Measurements from ENCODE around the gene ACOXL. TPM values are rescaled to one million over a fixed set of nuclear protein-coding genes. Genes with fewer than 3 reads are reported as not detected.

Gene ACOXL
- polyA plus RNA-seq, 3 donors from 2014 or later: not detected

- DNase-seq: no peak
- Mint-ChIP-seq H3K9me3 (peaks cover 0 to 6% (median 0%) of the 10 kb centered on the region in 6 donors), H3K27me3 (ENCODE audit: low read depth in 3 of 3) (peaks cover 0 to 4% (median 3%) of the 10 kb centered on the region in 3 donors), H3K4me1 (peaks cover 6 to 7% of the 10 kb centered on the region in 2 donors), H3K36me3 (peaks cover 5 to 7% (median 7%) of the 10 kb centered on the region in 3 donors), H3K27ac (no peak overlapping the region), H3K4me3 (no peak overlapping the region)
Measured at GRCh38 chr2:110881908-110882307, 149.5 kb downstream of the ACOXL start.

- DNase-seq: no peak
- peaks cover 0 to 3% (median 2%) of the 10 kb centered on the region in 3 donors for H3K36me3 Mint-ChIP-seq
- no peak overlapping the region for H3K27ac Mint-ChIP-seq
- H3K4me1 Mint-ChIP-seq: no peaks in the 10 kb centered on the region
- peaks cover 0 to 6% (median 0%) of the 10 kb centered on the region in 6 donors for H3K9me3 Mint-ChIP-seq
- no peak overlapping the region for H3K4me3 Mint-ChIP-seq
- peaks cover 0 to 4% (median 3%) of the 10 kb centered on the region in 3 donors for H3K27me3 Mint-ChIP-seq (ENCODE audit: low read depth in 3 of 3)
Measured at GRCh38 chr2:110883406-110883805, 151.0 kb downstream of the ACOXL start.

GRCh38 chr2:110885256-110885655, 152.9 kb downstream of the ACOXL start:
- peaks cover 0 to 3% (median 2%) of the 10 kb centered on the region in 3 donors for H3K36me3 Mint-ChIP-seq
- DNase-seq: no peak
- no peaks in the 10 kb centered on the region for H3K4me1 Mint-ChIP-seq
- no peak overlapping the region for H3K27ac Mint-ChIP-seq
- H3K27me3 Mint-ChIP-seq (ENCODE audit: low read depth in 3 of 3): peaks cover 0 to 6% (median 2%) of the 10 kb centered on the region in 3 donors
- H3K9me3 Mint-ChIP-seq: peaks cover 0 to 6% (median 0%) of the 10 kb centered on the region in 6 donors
- no peak overlapping the region for H3K4me3 Mint-ChIP-seq

- H3K4me1 Mint-ChIP-seq: no peaks in the 10 kb centered on the region
- no peak overlapping the region for H3K4me3 Mint-ChIP-seq
- H3K27me3 Mint-ChIP-seq (ENCODE audit: low read depth in 3 of 3): peaks cover 0 to 3% (median 0%) of the 10 kb centered on the region in 3 donors
- H3K36me3 Mint-ChIP-seq: peaks cover 0 to 2% (median 0%) of the 10 kb centered on the region in 3 donors
- H3K9me3 Mint-ChIP-seq: peaks cover 0 to 3% (median 0%) of the 10 kb centered on the region in 6 donors
- DNase-seq: no peak
- H3K27ac Mint-ChIP-seq: no peak overlapping the region
Measured at GRCh38 chr2:110886826-110887573, 154.6 kb downstream of the ACOXL start.

GRCh38 chr2:110888411-110888810, 156.0 kb downstream of the ACOXL start:
- Mint-ChIP-seq H3K4me3 (no peak overlapping the region), H3K27ac (no peak overlapping the region), H3K36me3 (no peaks in the 10 kb centered on the region), H3K9me3 (peaks cover 0 to 3% (median 0%) of the 10 kb centered on the region in 6 donors), H3K27me3 (ENCODE audit: low read depth in 3 of 3) (peaks cover 0 to 3% (median 3%) of the 10 kb centered on the region in 3 donors), H3K4me1 (no peaks in the 10 kb centered on the region)
- no peak for DNase-seq

- Mint-ChIP-seq H3K36me3 (peaks cover 3 to 16% (median 5%) of the 10 kb centered on the region in 3 donors), H3K27me3 (ENCODE audit: low read depth in 3 of 3) (peaks cover 0 to 5% (median 3%) of the 10 kb centered on the region in 3 donors), H3K9me3 (peaks cover 2 to 14% (median 6%) of the 10 kb centered on the region in 6 donors), H3K4me1 (no peaks in the 10 kb centered on the region), H3K4me3 (no peak overlapping the region), H3K27ac (no peak overlapping the region)
- DNase-seq: no peak
Measured at GRCh38 chr2:110891626-110892025, 159.3 kb downstream of the ACOXL start.

- H3K4me3 Mint-ChIP-seq: no peak overlapping the region
- peaks cover 3 to 16% (median 5%) of the 10 kb centered on the region in 3 donors for H3K36me3 Mint-ChIP-seq
- H3K9me3 Mint-ChIP-seq: peaks cover 2 to 14% (median 5%) of the 10 kb centered on the region in 6 donors
- H3K4me1 Mint-ChIP-seq: no peaks in the 10 kb centered on the region
- peaks cover 2 to 7% (median 5%) of the 10 kb centered on the region in 3 donors for H3K27me3 Mint-ChIP-seq (ENCODE audit: low read depth in 3 of 3)
- DNase-seq: no peak
- no peak overlapping the region for H3K27ac Mint-ChIP-seq
Measured at GRCh38 chr2:110896226-110896625, 163.9 kb downstream of the ACOXL start.

- Mint-ChIP-seq H3K36me3 (peaks cover 3 to 16% (median 5%) of the 10 kb centered on the region in 3 donors), H3K4me3 (no peak overlapping the region), H3K9me3 (peaks cover 2 to 14% (median 5%) of the 10 kb centered on the region in 6 donors), H3K4me1 (no peaks in the 10 kb centered on the region), H3K27me3 (ENCODE audit: low read depth in 3 of 3) (peaks cover 2 to 8% (median 5%) of the 10 kb centered on the region in 3 donors), H3K27ac (no peak overlapping the region)
- DNase-seq: no peak
Measured at GRCh38 chr2:110897966-110898365, 165.6 kb downstream of the ACOXL start.

- H3K4me1 Mint-ChIP-seq: peaks cover 5 to 12% of the 10 kb centered on the region in 2 donors
- no peak overlapping the region for H3K27ac Mint-ChIP-seq
- peaks cover 3 to 12% (median 5%) of the 10 kb centered on the region in 3 donors for H3K36me3 Mint-ChIP-seq
- H3K27me3 Mint-ChIP-seq (ENCODE audit: low read depth in 3 of 3): peaks cover 2 to 8% (median 4%) of the 10 kb centered on the region in 3 donors
- no peak for DNase-seq
- peaks cover 2 to 11% (median 5%) of the 10 kb centered on the region in 6 donors for H3K9me3 Mint-ChIP-seq
- H3K4me3 Mint-ChIP-seq: no peak overlapping the region
Measured at GRCh38 chr2:110900191-110900590, 167.8 kb downstream of the ACOXL start.

GRCh38 chr2:110903548-110903947, 171.2 kb downstream of the ACOXL start:
- no peak for DNase-seq
- Mint-ChIP-seq H3K36me3 (no peaks in the 10 kb centered on the region), H3K27me3 (ENCODE audit: low read depth in 3 of 3) (peaks cover 0 to 6% (median 2%) of the 10 kb centered on the region in 3 donors), H3K4me3 (no peak overlapping the region), H3K27ac (no peak overlapping the region), H3K4me1 (peaks cover 5 to 12% of the 10 kb centered on the region in 2 donors), H3K9me3 (peaks cover 0 to 2% (median 0%) of the 10 kb centered on the region in 6 donors)

GRCh38 chr2:110904116-110904778, 171.9 kb downstream of the ACOXL start:
- DNase-seq: no peak
- Mint-ChIP-seq H3K36me3 (no peaks in the 10 kb centered on the region), H3K4me1 (peaks cover 5 to 12% of the 10 kb centered on the region in 2 donors), H3K27ac (peak overlapping the region in 1 of 6 donors; percentile 25), H3K27me3 (ENCODE audit: low read depth in 3 of 3) (peaks cover 0 to 6% (median 2%) of the 10 kb centered on the region in 3 donors), H3K9me3 (peaks cover 0 to 2% (median 0%) of the 10 kb centered on the region in 6 donors), H3K4me3 (no peak overlapping the region)

- H3K4me3 Mint-ChIP-seq: no peak overlapping the region
- no peak overlapping the region for H3K27ac Mint-ChIP-seq
- peaks cover 0 to 2% (median 0%) of the 10 kb centered on the region in 6 donors for H3K9me3 Mint-ChIP-seq
- no peak for DNase-seq
- H3K27me3 Mint-ChIP-seq (ENCODE audit: low read depth in 3 of 3): peaks cover 0 to 6% (median 2%) of the 10 kb centered on the region in 3 donors
- H3K4me1 Mint-ChIP-seq: peaks cover 5 to 12% of the 10 kb centered on the region in 2 donors
- H3K36me3 Mint-ChIP-seq: no peaks in the 10 kb centered on the region
Measured at GRCh38 chr2:110904779-110905148, 172.4 kb downstream of the ACOXL start.

GRCh38 chr2:110905217-110905616, 172.8 kb downstream of the ACOXL start:
- Mint-ChIP-seq H3K36me3 (peaks cover 0 to 3% (median 0%) of the 10 kb centered on the region in 3 donors), H3K27ac (no peak overlapping the region), H3K27me3 (ENCODE audit: low read depth in 3 of 3) (peaks cover 0 to 10% (median 2%) of the 10 kb centered on the region in 3 donors), H3K4me3 (no peak overlapping the region), H3K9me3 (peaks cover 0 to 2% (median 0%) of the 10 kb centered on the region in 6 donors), H3K4me1 (peaks cover 5 to 12% of the 10 kb centered on the region in 2 donors)
- DNase-seq: no peak
